Esophagus squamous epithelium (tissue), 4 donors: ENCODE measurements around the gene DMPK.

Experiments used
- POLR2A ChIP-seq, 4 donors: fragments of 450-650 bp; IDR thresholded peaks; one replicate each; pipeline ENCODE4 v1.6.1; 2017; ENCODE audit warnings: antibody characterized with exemption in 4 of 4, mild to moderate bottlenecking in 4 of 4, moderate library complexity in 3 of 4
- TF ChIP-seq, protein P1 (sequence below), 6 experiments: fragments of 450-650 bp in 4 of 6; fragments of 200-600 bp in 2 of 6; sonication (generic) in 2 of 6; IDR thresholded peaks; one replicate each; pipeline ENCODE4 v1.5.1; 2016 to 2019; ENCODE audit warnings: antibody characterized with exemption in 6 of 6, mild to moderate bottlenecking in 4 of 6, moderate library complexity in 4 of 6

DNA sequence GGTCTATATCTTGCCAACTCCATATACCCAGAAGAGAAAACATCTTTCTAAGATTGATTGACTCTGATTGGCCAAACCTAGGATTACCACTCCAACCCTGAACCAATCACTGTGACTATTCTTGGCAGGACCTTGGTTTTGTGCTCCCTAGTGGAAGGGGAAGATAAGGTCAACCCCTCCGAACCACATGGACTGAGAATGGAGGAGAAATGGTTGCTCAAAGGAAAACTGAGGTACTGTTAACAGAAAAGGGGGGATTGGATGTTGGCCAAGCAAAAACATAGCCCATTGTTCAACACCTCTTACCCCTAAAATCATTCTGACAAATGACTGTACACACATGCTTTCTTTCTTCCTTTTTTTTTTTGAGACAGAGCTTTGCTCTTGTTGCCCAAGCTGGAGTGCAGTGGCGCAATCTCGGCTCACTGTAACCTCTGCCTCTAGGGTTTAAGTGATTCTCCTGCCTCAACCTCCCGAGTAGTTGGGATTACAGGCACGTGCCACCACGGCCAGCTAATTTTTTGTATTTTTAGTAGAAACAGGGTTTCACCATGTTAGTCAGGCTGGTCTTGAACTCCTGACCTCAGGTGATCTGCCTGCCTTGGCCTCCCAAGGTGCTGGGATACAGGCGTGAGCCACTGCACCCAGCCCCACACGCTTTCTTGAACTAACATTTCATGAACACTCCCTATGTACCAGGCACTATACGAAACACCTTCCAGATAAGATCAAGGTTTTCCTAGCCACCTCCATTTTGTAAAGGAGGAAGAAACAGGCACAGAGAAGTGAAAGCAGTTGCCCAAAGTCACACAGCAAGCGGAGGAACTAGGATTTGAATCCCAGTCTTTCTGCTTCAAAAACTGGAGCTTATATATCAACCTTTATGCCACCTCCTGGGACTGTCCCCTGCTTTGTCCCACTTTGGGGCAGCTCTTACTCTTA is 42.5 kb downstream of the DMPK start:
- TF ChIP-seq, protein P1, sequence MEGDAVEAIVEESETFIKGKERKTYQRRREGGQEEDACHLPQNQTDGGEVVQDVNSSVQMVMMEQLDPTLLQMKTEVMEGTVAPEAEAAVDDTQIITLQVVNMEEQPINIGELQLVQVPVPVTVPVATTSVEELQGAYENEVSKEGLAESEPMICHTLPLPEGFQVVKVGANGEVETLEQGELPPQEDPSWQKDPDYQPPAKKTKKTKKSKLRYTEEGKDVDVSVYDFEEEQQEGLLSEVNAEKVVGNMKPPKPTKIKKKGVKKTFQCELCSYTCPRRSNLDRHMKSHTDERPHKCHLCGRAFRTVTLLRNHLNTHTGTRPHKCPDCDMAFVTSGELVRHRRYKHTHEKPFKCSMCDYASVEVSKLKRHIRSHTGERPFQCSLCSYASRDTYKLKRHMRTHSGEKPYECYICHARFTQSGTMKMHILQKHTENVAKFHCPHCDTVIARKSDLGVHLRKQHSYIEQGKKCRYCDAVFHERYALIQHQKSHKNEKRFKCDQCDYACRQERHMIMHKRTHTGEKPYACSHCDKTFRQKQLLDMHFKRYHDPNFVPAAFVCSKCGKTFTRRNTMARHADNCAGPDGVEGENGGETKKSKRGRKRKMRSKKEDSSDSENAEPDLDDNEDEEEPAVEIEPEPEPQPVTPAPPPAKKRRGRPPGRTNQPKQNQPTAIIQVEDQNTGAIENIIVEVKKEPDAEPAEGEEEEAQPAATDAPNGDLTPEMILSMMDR (IDR thresholded peaks at IDR 0.05): no peak
- TF ChIP-seq POLR2A (IDR thresholded peaks at IDR 0.05): no peak
